Upper lobe of right lung (tissue), 1 donor: Measurements from ENCODE around the gene PREPL. TPM values are rescaled to one million over a fixed set of nuclear protein-coding genes. Genes with fewer than 3 reads are reported as not detected.

Source experiments
- ATAC-seq: fragments of 200-7000 bp; cut with Tn5 transposase; one replicate; pipeline ENCODE4 v1.9.1; 2020; ENCODE audit warnings: mild to moderate bottlenecking, moderate library complexity
- DNase-seq: peaks from one replicate; pipeline ENCODE4 v3.0.0-alpha.2; 2020
- H3K27ac ChIP-seq: fragments of 200-600 bp; one replicate; pipeline ENCODE4 v1.8.0; 2022
- H3K27me3 ChIP-seq: fragments of 200-600 bp; one replicate; pipeline ENCODE4 v1.8.0; 2022; ENCODE audit warnings: mild to moderate bottlenecking
- H3K36me3 ChIP-seq: fragments of 200-600 bp; one replicate; pipeline ENCODE4 v1.8.0; 2022
- H3K4me1 ChIP-seq: fragments of 200-600 bp; one replicate; pipeline ENCODE4 v1.8.0; 2022
- H3K4me3 ChIP-seq: fragments of 200-600 bp; one replicate; pipeline ENCODE4 v1.8.0; 2022; ENCODE audit warnings: mild to moderate bottlenecking
- H3K9me3 ChIP-seq: fragments of 200-600 bp; one replicate; pipeline ENCODE4 v1.8.0; 2022
- intact Hi-C: fragments of 100-400 bp; cut with DNase I; formaldehyde crosslinking; loops from one replicate; pipeline ENCODE4 v1.11.0; 2022
- total RNA-seq: library from RNA; stranded (reverse); fragmentation: NEBNext Ultra II Directional; extraction: Animal tissue kit (Norgen Biotek cat#: 25700); gene quantifications from one replicate; pipeline ENCODE4 v1.2.1, GENCODE V29; 2021
- TF ChIP-seq, protein P1 (sequence below): fragments of 200-600 bp; IDR thresholded peaks from one replicate; pipeline ENCODE4 v1.8.0; 2022; ENCODE audit warnings: antibody characterized with exemption
- donor health status: DM: no; HTN: yes; CAD: no; lungs with severe emphysema.

PREPL gene
- total RNA-seq, 1 donor from 2014 or later = 43.4 TPM

DNA sequence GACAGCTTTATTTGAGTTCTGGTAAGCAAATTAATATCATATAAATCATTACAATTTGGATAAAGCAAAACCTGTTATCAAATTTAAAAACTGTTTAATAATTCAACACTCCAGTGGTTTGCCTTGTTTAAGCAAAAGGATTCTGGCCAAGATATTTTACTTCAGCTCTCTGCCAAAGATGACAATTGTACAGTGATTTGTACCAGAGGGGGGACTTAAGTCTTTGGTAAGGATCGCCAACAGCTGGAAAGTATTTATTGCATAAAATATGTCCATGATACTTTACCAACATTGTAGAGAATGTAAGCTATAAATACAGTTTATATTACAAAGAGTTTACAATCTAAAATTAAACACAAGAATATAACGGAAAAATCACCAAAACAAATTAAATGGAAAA lies 13.8 kb downstream of the PREPL start:
- Histone ChIP-seq H3K9me3 (no peaks in the 10 kb centered on the region), H3K4me1 (peaks cover 4% of the 10 kb centered on the region), H3K4me3 (no peak overlapping the region), H3K27ac (no peak overlapping the region), H3K27me3 (no peaks in the 10 kb centered on the region), H3K36me3 (peaks cover 34% of the 10 kb centered on the region)
- TF ChIP-seq, protein P1, sequence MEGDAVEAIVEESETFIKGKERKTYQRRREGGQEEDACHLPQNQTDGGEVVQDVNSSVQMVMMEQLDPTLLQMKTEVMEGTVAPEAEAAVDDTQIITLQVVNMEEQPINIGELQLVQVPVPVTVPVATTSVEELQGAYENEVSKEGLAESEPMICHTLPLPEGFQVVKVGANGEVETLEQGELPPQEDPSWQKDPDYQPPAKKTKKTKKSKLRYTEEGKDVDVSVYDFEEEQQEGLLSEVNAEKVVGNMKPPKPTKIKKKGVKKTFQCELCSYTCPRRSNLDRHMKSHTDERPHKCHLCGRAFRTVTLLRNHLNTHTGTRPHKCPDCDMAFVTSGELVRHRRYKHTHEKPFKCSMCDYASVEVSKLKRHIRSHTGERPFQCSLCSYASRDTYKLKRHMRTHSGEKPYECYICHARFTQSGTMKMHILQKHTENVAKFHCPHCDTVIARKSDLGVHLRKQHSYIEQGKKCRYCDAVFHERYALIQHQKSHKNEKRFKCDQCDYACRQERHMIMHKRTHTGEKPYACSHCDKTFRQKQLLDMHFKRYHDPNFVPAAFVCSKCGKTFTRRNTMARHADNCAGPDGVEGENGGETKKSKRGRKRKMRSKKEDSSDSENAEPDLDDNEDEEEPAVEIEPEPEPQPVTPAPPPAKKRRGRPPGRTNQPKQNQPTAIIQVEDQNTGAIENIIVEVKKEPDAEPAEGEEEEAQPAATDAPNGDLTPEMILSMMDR = no peak
- DNase-seq (no peak), ATAC-seq (no peak)
- intact Hi-C loops = no loop called here

GRCh38 chr2:44342854-44343253 lies 18.4 kb downstream of the PREPL start:
- TF ChIP-seq, protein P1 = peak; percentile 17
- H3K27me3 ChIP-seq = no peaks in the 10 kb centered on the region
- ATAC-seq = no peak
- no peak overlapping the region for H3K27ac ChIP-seq
- H3K4me3 ChIP-seq = no peak overlapping the region
- DNase-seq = no peak
- peaks cover 79% of the 10 kb centered on the region for H3K36me3 ChIP-seq
- H3K9me3 ChIP-seq = no peaks in the 10 kb centered on the region
- peaks cover 4% of the 10 kb centered on the region for H3K4me1 ChIP-seq
- intact Hi-C loops = no loop called here

- Histone ChIP-seq H3K27me3 (no peaks in the 10 kb centered on the region), H3K27ac (no peak overlapping the region), H3K4me3 (no peak overlapping the region), H3K36me3 (peaks cover 97% of the 10 kb centered on the region), H3K9me3 (no peaks in the 10 kb centered on the region), H3K4me1 (no peaks in the 10 kb centered on the region)
- ATAC-seq (no peak), DNase-seq (no peak)
- intact Hi-C loops = no loop called here
- TF ChIP-seq, protein P1 = no peak
These were observed 25.3 kb downstream of the PREPL start for GRCh38 chr2:44335806-44336538.

DNA sequence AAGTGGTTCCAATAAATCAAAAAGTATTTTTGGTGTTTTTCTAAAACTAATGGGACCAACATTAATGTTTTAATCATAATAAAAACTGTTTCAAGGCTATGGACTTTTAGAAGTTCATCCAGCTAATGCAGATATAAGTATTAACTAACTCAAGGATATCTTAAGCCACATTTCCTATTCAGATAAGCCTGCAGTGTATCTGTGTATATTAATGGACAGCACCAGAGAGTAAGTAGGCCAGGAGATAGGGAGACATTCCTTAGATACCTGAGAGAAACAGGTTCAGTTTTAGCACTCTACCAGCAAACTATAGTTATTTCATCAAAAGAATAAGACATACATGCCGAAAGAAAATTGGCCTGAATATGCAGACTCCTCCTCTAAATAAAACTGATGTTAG lies 27.3 kb downstream of the PREPL start:
- no peak overlapping the region for H3K27ac ChIP-seq
- no peaks in the 10 kb centered on the region for H3K27me3 ChIP-seq
- H3K9me3 ChIP-seq = no peaks in the 10 kb centered on the region
- peaks cover 92% of the 10 kb centered on the region for H3K36me3 ChIP-seq
- TF ChIP-seq, protein P1 = no peak
- intact Hi-C loops = no loop called here
- DNase-seq = no peak
- ATAC-seq = no peak
- no peak overlapping the region for H3K4me3 ChIP-seq
- no peaks in the 10 kb centered on the region for H3K4me1 ChIP-seq

DNA sequence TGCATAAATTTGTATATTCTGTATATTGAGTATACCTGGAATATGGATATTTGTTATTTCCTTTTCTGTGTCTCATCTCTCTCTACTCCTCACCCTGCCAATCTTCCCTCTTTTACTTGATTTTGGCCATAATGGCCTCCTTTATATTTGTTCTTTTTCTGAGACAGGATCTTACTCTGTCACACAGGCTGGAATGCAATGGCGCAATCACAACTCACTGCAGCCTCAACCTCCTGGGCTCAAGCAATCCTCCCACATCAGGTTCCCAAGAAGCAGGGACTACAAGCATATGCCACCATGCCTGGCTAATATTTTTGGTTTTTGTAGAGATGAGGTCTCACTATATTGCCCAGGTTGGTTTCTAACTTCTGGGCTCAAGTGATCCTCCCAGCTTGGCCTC lies 30.5 kb downstream of the PREPL start:
- Histone ChIP-seq H3K36me3 (peaks cover 87% of the 10 kb centered on the region), H3K4me3 (no peak overlapping the region), H3K27ac (no peak overlapping the region), H3K4me1 (no peaks in the 10 kb centered on the region), H3K9me3 (no peaks in the 10 kb centered on the region), H3K27me3 (no peaks in the 10 kb centered on the region)
- TF ChIP-seq, protein P1 = no peak
- intact Hi-C loops = no loop called here
- ATAC-seq = no peak
- no peak for DNase-seq
